NCI-H460 (cell line): ENCODE measurements around the gene ACAP2. TPM values are rescaled to one million over a fixed set of nuclear protein-coding genes. Genes with fewer than 3 reads are reported as not detected.

Experiments used
- DNase-seq: peaks from one replicate; pipeline ENCODE4 v3.0.0-alpha.2; 2016; ENCODE audit warnings: low read depth; ENCODE audit errors: extremely low read depth
- total RNA-seq: library from RNA; depleted of rRNA; stranded (reverse); fragments of >200 nt; shearing (Covaris generic); gene quantifications from 2 replicates; pipeline ENCODE4 v1.2.3, GENCODE V29; 2014

ACAP2 gene
- total RNA-seq, 1 experiment from 2014 or later: 36.7 TPM

- no peak for DNase-seq
These were observed 178.8 kb downstream of the ACAP2 start for GRCh38 chr3:195263925-195264600.

DNA sequence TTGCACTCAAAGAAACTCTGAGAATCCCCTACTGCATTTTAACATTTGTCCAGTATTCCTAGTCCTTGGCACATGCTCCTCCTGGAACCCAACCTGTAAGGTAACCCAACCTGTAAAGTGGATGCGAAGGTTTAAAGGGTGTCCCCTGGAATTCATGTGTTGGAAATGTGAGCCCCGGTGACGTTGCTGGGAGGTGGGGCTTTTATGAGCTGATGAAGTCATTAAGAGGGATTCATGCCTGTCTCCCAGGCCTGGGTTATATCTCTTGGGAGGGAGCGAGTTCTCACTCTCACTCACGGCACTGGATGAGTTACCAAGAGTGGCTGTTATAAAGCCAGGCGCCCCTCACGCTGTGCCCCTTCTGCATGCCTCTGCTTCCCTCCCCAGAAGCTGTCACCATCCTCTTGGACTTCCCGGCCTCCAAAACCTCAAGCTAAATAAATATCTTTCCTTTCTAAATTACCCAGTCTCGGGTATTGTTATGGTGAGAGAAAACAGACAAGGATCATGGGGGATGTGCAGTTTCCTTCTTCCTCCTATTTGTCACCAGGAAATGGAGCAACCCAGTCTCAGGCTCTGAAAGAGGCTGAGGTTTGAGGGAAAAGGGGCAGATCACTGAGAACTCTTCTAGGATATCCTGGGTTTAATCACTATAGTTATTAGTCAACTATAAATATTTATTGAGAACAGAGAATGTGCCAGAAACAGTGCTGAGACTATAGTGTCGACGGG, 179.5 kb downstream of the ACAP2 start:
- DNase-seq: no peak

DNA sequence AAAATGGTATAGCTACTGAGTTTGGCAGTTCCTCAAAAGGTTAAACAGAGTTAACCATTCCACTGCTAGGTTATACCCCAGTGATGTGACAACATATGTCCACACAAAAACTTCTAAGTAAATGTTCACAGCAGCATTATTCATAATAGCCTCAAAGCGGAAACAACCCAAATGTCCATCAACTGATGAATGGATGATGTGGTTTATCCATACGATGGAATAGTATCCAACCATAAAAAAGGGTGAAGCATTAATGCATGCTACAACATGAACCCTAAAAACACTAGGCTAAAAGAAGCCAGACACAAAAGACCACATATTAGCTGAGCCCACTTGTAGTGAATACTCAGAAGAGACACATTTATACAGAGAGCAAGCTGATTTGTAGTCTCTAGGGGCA, 180.9 kb downstream of the ACAP2 start:
- DNase-seq: no peak

DNA sequence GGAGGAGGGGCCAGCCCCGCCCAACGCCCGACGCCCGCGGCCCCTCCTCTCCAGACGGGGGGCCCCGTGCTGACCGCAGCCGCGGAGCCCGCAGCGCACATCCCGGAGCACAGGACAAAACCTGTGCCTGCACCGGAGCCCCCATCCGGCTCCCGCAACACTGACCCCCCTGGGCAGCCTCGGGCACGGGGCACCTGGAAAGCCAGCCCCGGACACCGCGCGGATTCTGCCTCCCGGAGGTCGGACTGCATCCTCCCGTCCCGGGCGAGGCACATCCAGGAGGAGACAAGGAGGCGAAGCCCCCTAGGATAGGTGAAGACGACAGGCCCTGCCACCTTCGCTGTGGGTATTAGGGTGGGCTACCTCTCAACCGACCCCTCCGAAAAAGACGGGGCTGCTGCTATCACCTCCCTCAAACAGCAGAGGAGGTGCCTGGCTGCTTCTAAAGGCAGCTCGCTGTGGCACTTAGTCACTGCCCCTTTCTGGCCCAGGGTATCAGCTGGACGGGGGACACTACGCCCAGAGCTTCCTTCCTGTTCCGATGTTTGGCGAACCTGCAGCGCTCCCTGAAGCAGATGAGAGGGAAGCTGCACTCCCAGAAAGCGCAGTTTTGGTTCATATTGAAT, 182.4 kb downstream of the ACAP2 start:
- no peak for DNase-seq

GRCh38 chr3:195259475-195260279, 183.1 kb downstream of the ACAP2 start:
- DNase-seq: peak; percentile 38

DNA sequence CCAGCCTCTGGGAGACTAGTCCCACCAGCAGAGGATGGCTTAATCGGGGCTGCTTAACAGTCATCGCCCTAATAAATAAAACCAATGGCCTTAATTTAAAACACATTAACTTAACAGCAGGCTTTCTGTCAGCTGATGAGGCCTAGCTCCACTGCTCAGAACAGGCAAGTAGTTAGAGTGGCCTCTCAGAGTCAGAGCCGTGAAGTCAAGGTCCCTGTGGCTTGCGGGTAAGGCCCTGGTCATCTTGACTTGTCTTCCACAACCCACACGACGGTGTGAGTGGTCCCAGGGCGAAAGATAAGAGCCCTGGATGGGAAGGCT, 183.7 kb downstream of the ACAP2 start:
- DNase-seq: no peak

DNA sequence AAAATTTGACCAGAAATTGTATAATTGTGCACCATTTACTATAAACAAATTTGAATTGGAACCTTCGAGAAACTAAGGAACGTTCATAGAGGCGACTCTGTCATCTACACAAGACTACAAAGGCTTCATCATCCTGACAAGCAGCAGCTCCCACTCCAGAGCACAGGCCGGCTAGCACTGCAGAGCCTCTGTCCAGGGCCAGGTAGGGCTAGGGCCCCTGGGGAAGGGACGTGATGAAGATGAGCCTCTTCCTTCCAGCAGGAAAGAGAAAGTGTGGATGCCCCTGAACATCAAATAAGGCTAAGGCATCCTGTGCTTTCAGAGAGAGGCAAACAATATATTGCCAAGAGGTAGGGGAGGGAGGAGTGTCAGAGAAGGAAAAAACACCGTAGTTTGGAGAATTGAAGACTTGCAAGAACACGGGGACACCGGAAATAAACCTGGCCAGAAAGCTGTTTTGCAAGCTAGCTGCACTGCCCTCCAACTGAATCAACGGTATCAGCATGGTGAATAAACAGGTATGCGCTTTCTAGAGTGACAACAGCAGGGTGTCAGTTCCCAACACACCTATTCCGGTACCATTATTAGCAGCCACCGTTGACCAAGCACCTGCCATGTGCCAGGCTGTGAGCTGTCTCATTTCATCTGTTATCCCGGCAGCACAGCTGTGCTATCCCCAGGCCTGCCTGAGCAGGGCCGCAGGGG, 184.2 kb downstream of the ACAP2 start:
- no peak for DNase-seq

DNA sequence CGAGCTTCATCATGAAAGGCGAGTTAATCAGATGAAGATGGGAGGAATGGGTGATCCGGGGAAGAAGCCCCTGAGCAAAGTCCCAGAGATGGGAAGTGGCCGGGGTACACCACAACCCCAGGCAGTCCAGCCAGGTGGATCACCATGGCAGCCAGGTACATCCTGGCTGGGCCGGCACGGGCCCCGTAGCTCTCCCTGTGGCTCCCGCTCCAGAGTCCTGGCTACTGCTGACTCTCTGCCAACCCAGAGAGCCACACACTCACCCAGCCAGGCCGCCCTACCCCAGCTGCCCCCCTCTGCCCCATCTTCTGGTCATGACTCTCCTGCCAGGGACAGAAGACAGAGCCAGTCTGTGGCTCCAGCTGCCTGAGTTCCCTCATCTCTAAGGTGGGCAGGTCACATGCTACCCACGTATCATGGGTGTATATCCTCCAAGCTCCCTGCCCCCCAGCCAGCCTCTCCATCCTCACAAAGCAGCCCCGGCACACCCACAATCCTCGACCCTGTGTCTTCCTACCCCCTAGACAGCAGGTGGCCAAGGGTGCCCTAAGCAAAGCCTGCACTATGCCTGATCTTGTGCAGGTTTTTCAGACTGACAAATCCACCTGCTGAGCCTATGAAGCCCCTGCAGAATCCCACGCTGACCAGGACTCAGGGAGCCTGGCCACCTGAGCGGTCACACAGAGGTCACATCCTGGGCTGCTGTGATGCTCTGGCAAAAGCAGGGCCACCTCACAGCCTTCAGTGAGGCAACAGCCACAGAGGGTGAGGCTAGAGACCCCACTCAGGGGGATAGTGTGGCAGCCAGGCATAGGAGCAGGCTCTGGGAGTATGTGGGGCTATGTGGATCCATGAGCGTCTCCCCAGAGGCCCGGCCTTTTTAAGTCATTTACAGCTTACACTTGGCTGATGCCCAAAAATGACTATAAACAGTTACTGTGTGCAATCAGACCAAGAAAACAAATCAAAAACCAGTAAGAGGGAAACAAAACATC, 185.1 kb downstream of the ACAP2 start:
- DNase-seq: no peak

DNA sequence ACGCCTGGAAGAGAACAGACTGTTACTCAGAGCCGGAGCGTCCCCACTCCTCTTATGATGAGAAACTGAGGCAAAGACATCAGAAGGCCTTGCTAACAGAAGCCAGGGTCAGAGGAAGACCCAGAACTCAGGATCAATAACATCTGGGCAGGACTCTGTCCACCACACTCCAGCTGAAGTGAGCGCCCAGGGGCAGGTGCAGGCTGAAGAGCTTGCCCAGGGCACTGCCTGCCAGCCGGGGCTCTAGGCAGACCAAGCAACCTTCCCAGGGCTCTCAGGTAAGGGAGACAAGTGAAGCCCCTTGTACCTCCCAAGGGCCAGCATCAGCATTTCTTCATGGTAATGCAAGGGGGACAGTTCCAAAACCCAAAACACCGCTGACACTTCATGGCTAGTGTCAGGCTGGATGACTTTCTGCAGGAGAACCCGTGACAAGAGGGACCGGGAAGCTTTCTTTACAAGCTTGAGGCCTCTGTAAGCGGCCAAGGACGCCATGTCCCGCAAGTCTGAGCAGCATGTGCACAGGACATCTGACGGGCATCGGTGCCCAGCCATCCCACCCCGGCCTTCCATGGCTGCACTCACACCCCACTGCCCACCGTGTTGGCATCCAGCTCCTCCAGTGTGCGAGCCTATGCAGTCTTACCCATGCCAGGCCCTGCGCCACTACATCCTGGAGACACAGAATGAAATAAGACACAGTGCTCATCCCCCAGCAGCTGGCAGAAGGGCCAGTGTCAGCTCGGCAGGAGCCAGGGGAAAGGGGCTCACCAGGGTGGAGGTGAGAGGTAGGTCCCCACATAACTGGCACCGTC, 186.0 kb downstream of the ACAP2 start:
- DNase-seq: no peak

DNA sequence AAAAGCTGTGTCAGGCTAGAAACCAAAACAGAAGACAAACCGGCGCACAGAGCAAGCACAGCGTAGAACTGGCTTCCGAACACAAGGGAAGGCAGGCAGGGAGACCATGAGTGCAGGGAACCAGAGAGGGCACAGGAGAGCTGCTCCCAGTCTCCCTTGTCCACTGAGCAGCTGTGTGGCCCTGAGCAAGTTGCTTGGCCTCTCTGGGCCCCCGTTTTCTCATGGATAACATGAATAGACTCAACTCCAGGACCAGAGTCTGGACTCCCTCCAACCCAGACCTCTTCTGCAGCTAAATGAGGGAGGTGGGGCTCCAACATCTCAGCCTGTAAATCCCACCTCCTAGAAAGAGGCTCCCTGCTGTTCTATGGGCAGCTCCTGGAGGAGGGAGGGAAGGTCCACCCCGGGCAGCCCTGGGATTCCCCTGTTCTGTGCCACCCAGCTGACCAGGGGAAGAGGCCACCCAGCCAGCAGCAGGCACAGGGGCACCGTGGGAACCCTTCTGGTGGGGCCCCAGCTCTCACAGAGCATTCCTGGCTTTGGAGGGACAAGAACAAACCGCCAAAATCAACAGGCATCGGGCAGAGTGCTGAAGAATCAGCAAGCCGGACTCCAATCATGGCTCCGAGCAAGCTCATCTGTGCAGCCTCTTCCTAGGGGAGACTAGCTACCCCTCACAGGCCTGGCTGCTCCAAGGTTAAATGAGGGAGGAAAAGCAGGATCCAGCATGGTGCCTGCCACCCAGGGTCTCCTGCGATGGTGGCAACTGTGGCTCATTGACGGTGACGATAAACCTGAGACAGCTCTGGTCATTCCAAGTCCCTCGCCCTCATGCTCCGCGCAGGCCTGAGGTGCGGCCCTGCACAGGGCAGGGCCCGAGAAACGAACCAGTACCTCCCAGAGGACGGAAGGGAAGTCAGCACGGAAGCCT, 187.0 kb downstream of the ACAP2 start:
- no peak for DNase-seq

- DNase-seq: no peak
These were observed 187.7 kb downstream of the ACAP2 start for GRCh38 chr3:195255176-195255500.

- no peak for DNase-seq
These were observed 188.2 kb downstream of the ACAP2 start for GRCh38 chr3:195254454-195255175.

DNA sequence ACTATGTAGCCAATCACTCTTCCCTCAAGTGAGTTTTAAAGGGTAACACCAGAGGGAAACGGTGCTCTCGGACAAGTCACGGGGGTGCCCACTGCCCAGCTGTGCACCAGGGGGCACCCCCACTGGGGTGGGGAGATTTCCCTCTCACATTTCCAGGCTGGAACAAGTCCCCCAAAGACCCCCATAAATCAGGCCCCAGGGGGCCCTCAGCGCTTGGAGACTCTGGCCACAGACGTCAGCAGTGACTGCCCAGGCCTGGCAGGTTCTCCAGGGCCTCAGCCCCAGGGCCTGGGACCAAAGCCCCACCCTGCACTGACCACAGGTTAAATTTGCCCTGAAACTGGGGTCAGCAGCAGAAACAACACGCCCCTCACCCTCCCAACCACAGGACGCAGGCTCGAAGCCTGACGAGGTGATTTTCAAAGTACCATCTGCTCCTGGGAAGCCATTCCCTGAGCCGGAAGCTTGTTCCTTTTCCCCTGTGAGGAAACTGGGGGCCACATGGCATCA, 188.8 kb downstream of the ACAP2 start:
- DNase-seq: no peak

- no peak for DNase-seq
These were observed 191.3 kb downstream of the ACAP2 start for GRCh38 chr3:195251336-195252065.

- DNase-seq: no peak
These were observed 192.2 kb downstream of the ACAP2 start for GRCh38 chr3:195250473-195251251.
